HepG2 (cell line): Measurements from ENCODE around the gene GJA3. TPM values are rescaled to one million over a fixed set of nuclear protein-coding genes. Genes with fewer than 3 reads are reported as not detected.

Experiments used
- AHDC1 ChIP-seq: sonication (generic); formaldehyde crosslinking; IDR thresholded peaks from 2 replicates; pipeline ENCODE4 v1.5.1; 2020; ENCODE audit warnings: mild to moderate bottlenecking, missing genetic modification reagents, borderline replicate concordance
- CHD2 ChIP-seq: IDR thresholded peaks from 2 replicates; pipeline ENCODE4 v1.6.1; 2011; ENCODE audit warnings: low read depth, low read length, improper control_type of control experiment
- DNMT1 ChIP-seq: sonication (generic); formaldehyde crosslinking; IDR thresholded peaks from 2 replicates; pipeline ENCODE4 v1.5.1; 2020; ENCODE audit warnings: mild to moderate bottlenecking, missing genetic modification reagents
- GATA4 ChIP-seq: sonication (generic); IDR thresholded peaks from 2 replicates; pipeline ENCODE4 v1.6.1; 2016; ENCODE audit warnings: antibody characterized with exemption, low read depth, borderline replicate concordance
- KDM3A ChIP-seq: IDR thresholded peaks from 2 replicates; pipeline ENCODE4 v1.6.1; 2018; ENCODE audit warnings: low read depth, missing compliant biosample characterization
- POGZ ChIP-seq: sonication (generic); formaldehyde crosslinking; IDR thresholded peaks from 2 replicates; pipeline ENCODE4 v1.4.0; 2020; ENCODE audit warnings: mild to moderate bottlenecking, missing genetic modification reagents
- SNAI1 ChIP-seq: sonication (generic); formaldehyde crosslinking; IDR thresholded peaks from 2 replicates; pipeline ENCODE4 v1.5.0; 2020; ENCODE audit warnings: mild to moderate bottlenecking, missing genetic modification reagents, borderline replicate concordance
- TOE1 ChIP-seq: sonication (generic); formaldehyde crosslinking; IDR thresholded peaks from 2 replicates; pipeline ENCODE4 v1.4.0; 2020; ENCODE audit warnings: mild to moderate bottlenecking, missing genetic modification reagents
- ZNF138 ChIP-seq: sonication (generic); formaldehyde crosslinking; IDR thresholded peaks from 2 replicates; pipeline ENCODE4 v1.5.0; 2020; ENCODE audit warnings: mild to moderate bottlenecking, low read depth, missing genetic modification reagents
- ZNF512B ChIP-seq: sonication (generic); formaldehyde crosslinking; IDR thresholded peaks from 2 replicates; pipeline ENCODE4 v1.5.1; 2020; ENCODE audit warnings: missing genetic modification reagents, mild to moderate bottlenecking, borderline replicate concordance
- ZNF746 ChIP-seq: sonication (generic); formaldehyde crosslinking; IDR thresholded peaks from 2 replicates; pipeline ENCODE4 v1.8.0; 2022; ENCODE audit warnings: mild to moderate bottlenecking, missing genetic modification reagents
- ZNF766 ChIP-seq: sonication (generic); formaldehyde crosslinking; IDR thresholded peaks from 2 replicates; pipeline ENCODE4 v1.5.0; 2020; ENCODE audit warnings: missing genetic modification reagents, borderline replicate concordance
- ZNF772 ChIP-seq: sonication (generic); formaldehyde crosslinking; IDR thresholded peaks from 2 replicates; pipeline ENCODE4 v1.5.0; 2020; ENCODE audit warnings: mild to moderate bottlenecking, missing genetic modification reagents
- ZNF773 ChIP-seq: sonication (generic); formaldehyde crosslinking; IDR thresholded peaks from 2 replicates; pipeline ENCODE4 v1.4.0; 2020; ENCODE audit warnings: missing genetic modification reagents, borderline replicate concordance
- ZNF777 ChIP-seq: sonication (generic); formaldehyde crosslinking; IDR thresholded peaks from 2 replicates; pipeline ENCODE4 v1.4.0; 2020; ENCODE audit warnings: missing genetic modification reagents
- polyA plus RNA-seq, 8 experiments: library from polyadenylated mRNA; depleted of rRNA in 3 of 8; stranded (reverse) in 7 of 8; unstranded in 1 of 8; fragments of >200 nt; fragmentation: Illumina TruSeq in 4 of 8; extraction: Trizol in 4 of 8; gene quantifications; 2 replicates each; pipeline versions ENCODE4 v1.2.1 to v1.2.3, GENCODE V29; 2011 to 2016; ENCODE audit warnings: low read depth in 4 of 8, missing spikeins in 1 of 8, mixed read lengths in 1 of 8; ENCODE audit not compliant: insufficient read depth in 1 of 8
- total RNA-seq, 5 experiments: library from RNA; depleted of rRNA; stranded (reverse); fragments of >200 nt; fragmentation: Illumina TruSeq; extraction: Trizol; gene quantifications; 2 replicates each; pipeline ENCODE4 v1.2.3, GENCODE V29; 2016; ENCODE audit warnings: low read depth in 1 of 5
- TF ChIP-seq, protein P1 (sequence below): sonication (generic); formaldehyde crosslinking; IDR thresholded peaks from 2 replicates; pipeline ENCODE4 v1.4.0; 2020; ENCODE audit warnings: mild to moderate bottlenecking, missing genetic modification reagents

Gene GJA3
- total and polyA plus RNA-seq, 2 of the 13 experiments (the other 11 are each of a cell fraction or from before 2014, with no cell fraction given), result 0.04 TPM

DNA sequence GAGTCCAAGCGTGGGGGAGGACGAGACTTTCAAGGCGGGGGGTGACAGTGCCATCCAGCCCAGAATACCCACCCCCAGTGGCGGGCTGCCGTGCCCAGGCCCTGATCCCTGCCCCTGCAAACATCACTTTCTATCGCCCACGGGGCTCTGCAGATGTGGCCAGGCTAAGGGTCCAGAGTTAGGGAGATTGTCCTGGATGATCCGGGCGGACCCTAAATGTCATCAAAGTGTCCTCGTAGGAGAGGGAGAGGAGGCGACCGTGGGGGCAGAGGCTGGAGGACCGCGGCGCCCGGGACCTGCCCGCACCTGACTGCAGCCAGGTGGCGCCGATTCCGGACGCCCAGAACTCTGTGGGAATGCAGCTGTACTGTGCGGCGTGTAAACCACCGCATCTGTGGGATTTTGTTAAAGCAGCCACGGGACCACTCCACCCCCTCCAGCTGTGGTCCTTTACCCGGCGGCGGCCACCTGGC is 32.4 kb downstream of the GJA3 start (continued):
- TF ChIP-seq AHDC1, result no peak
- no peak for TF ChIP-seq ZNF746
- 0 out of 2 replicates have a peak, but pooled peaks have one; percentile 71 for TF ChIP-seq ZNF512B
- TF ChIP-seq KDM3A (CRISPR knock-in tag), result no peak
- TF ChIP-seq DNMT1, result no peak
- no peak for TF ChIP-seq ZNF773
- peak; percentile 39 for TF ChIP-seq ZNF777 (CRISPR knock-in tag)
- TF ChIP-seq SNAI1 (CRISPR knock-in tag), result 0 out of 2 replicates have a peak, but pooled peaks have one; percentile 50
- no peak for TF ChIP-seq ZNF772 (CRISPR knock-in tag)
- no peak for TF ChIP-seq ZNF138 (CRISPR knock-in tag)
- 0 out of 2 replicates have a peak, but pooled peaks have one; percentile 39 for TF ChIP-seq POGZ (CRISPR knock-in tag)
- TF ChIP-seq TOE1 (CRISPR knock-in tag), result no peak
- no peak for TF ChIP-seq CHD2
- TF ChIP-seq ZNF766 (CRISPR knock-in tag), result 0 out of 2 replicates have a peak, but pooled peaks have one; percentile 43
- no peak for TF ChIP-seq GATA4
- TF ChIP-seq, protein P1, sequence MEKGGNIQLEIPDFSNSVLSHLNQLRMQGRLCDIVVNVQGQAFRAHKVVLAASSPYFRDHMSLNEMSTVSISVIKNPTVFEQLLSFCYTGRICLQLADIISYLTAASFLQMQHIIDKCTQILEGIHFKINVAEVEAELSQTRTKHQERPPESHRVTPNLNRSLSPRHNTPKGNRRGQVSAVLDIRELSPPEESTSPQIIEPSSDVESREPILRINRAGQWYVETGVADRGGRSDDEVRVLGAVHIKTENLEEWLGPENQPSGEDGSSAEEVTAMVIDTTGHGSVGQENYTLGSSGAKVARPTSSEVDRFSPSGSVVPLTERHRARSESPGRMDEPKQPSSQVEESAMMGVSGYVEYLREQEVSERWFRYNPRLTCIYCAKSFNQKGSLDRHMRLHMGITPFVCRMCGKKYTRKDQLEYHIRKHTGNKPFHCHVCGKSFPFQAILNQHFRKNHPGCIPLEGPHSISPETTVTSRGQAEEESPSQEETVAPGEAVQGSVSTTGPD (CRISPR knock-in tag), result 0 out of 2 replicates have a peak, but pooled peaks have one; percentile 22
